Measurements from ENCODE around the gene MSANTD3.
"Not testable (repeated sequence)": the region's sequence is repeated elsewhere in the genome, so short reads cannot be mapped to it uniquely, and the experiment has no call there.

The MSANTD3 gene, protein sequence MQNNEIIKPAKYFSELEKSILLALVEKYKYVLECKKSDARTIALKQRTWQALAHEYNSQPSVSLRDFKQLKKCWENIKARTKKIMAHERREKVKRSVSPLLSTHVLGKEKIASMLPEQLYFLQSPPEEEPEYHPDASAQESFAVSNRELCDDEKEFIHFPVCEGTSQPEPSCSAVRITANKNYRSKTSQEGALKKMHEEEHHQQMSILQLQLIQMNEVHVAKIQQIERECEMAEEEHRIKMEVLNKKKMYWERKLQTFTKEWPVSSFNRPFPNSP

GRCh38 chr9:100426530-100427365 lies at the start of gene MSANTD3:
Gene MSANTD3 (plus strand): TSS chr9:100427143. CDS start chr9:100441939, 14,796 bp downstream.
- DNase-seq: peak; percentile 61

DNA sequence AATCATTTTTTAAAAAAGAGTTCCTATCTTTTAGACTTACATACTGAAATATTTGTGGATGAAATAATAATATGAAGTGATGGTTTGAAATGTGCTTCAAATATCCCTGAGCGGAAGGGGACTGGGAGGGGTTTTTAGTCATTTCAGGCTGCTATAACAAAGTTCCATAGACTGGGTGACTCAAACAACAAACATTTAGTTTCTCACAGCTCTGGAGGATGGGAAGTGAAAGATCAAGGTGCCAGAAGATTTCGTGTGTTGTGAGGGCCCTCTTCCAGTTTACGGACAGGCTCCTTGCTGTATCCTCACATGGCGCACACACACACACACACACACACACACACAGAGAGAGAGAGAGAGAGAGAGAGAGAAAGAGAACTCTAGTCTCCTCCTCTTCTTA lies 47.1 kb upstream of the MSANTD3 start:
- DNase-seq: no peak

DNA sequence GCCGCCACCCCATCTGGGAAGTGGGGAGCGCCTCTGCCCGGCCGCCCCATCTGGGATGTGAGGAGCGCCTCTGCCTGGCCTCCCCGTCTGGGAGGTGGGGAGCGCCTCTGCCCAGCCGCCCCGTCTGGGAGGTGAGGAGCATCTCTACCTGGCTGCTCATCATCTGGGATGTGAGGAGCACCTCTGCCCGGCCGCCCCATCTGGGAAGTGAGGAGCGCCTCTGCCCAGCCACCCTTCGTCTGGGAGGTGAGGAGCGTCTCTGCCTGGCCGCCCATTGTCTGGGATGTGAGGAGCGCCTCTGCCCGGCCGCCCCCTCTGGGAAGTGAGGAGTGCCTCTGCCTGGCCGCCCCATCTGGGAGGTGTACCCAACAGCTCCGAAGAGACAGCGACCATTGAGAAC lies 34.0 kb upstream of the MSANTD3 start:
- not testable (repeated sequence) for DNase-seq

GRCh38 chr9:100394032-100394695 lies 32.8 kb upstream of the MSANTD3 start:
- no peak for DNase-seq

GRCh38 chr9:100394816-100395215 lies 32.1 kb upstream of the MSANTD3 start:
- no peak for DNase-seq

DNA sequence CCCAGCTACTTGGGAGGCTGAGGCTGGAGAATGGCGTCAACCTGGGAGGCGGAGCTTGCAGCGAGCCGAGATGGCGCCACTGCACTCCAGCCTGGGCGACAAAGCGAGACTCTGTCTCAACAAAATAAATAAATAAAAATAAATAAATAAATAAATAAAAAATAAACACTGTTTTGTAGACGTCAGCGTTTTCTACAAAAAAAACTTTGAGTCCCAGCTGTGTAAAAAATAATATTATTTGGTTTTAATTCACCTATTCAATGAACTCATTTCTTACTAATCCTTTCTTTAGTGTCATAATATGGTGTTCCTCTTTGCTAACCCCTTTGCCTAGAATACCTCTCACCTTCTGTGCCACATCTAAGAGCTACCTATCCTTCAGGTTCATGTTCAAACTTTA lies 30.2 kb upstream of the MSANTD3 start:
- DNase-seq: no peak

GRCh38 chr9:100397529-100398266 lies 29.2 kb upstream of the MSANTD3 start:
- no peak for DNase-seq

GRCh38 chr9:100401042-100401441 lies 25.9 kb upstream of the MSANTD3 start:
- no peak for DNase-seq

GRCh38 chr9:100406962-100407361 lies 20.0 kb upstream of the MSANTD3 start:
- no peak for DNase-seq

DNA sequence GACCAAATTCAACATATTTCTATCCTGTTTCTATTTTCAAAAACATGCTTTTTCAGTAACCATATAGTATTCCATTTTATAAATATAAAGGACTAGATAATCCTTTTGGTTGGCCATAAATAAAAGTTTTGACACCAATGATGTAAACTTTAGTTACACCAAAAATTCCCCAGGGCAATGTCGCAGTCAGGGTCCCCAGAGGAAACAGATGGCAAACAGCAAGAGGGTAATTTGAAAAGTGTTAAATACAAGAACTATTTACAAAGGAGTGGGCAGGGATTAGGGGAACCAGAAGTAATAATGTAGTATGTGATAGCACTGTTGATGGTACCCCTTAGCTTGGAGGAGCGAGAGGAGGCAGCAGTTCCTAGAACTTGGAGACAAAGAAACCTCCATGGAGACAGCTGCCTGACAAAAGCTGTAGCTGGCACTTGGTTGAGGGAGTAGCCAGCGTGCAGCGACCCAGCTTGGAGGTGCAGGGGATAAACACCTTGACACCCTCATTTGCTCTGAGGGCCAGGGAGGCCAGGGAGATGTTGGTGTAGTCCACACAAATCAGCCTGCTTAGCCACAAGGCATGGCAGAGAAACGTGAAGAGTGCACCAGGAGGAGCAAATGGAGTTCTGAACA lies 18.3 kb upstream of the MSANTD3 start:
- no peak for DNase-seq

GRCh38 chr9:100409176-100409556 lies 17.8 kb upstream of the MSANTD3 start:
- no peak for DNase-seq

- peak; percentile 83 for DNase-seq
Measured at GRCh38 chr9:100411472-100412283, 15.3 kb upstream of the MSANTD3 start.

- no peak for DNase-seq
Measured at GRCh38 chr9:100413839-100414420, 13.0 kb upstream of the MSANTD3 start.

DNA sequence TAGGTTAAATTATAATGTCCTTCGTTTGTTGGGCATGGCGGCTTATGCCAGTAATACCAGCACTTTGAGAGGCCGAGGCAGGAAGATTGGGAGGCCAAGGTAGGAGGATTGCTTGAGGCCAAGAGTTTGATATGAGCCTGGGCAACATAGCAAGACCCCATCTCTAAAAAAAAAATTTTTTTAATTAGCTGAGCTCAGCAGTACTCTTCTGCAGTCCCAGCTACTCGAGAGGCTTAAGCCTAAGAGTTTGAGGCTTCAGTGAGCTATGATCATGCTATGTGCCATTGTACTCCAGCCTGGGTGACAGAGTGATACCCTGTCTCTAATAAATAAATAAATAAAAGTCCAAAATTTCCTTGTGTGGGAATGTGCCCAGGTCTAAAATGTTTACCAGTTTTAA lies 9.1 kb upstream of the MSANTD3 start:
- DNase-seq: no peak

GRCh38 chr9:100419166-100419565 lies 7.8 kb upstream of the MSANTD3 start:
- no peak for DNase-seq

- DNase-seq: not testable (repeated sequence)
Measured at GRCh38 chr9:100421116-100421515, 5.8 kb upstream of the MSANTD3 start.

DNA sequence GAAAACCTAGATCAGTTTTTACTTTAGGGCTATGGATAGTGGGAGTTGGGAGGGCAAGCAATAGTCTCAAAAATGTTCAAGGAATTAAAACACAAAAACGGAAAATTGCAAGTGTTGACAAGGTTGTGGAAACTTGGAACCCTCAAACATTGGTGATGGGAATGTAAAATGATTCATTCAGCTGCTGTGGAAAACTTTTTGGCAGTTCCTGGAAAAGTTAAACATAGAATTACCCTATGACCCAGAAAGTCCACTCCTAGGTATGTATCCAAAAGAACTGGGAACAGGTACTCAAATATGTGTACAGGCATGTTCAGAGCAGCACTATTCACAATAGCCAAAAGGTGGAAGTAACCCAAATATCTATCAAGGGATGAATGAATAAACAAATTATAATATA lies 1.2 kb upstream of the MSANTD3 start:
- no peak for DNase-seq

GRCh38 chr9:100426189-100426529 lies 784 bp upstream of the MSANTD3 start:
- DNase-seq: no peak

- DNase-seq: no peak
Measured at GRCh38 chr9:100427366-100428263, 672 bp downstream of the MSANTD3 start.

Data from activated CD4-positive, CD25-positive, alpha-beta regulatory T cell treated with anti-CD3 and anti-CD28 coated beads, Interleukin-2, amount 50 U/mL, for 72 hours (primary cell).